Endodermal cell (in vitro differentiated cells): Measurements from ENCODE around the gene MYL11. TPM values are rescaled to one million over a fixed set of nuclear protein-coding genes. Genes with fewer than 3 reads are reported as not detected.
"Not testable (repeated sequence)": the region's sequence is repeated elsewhere in the genome, so short reads cannot be mapped to it uniquely, and the experiment has no call there.

Source experiments
- DNase-seq: peaks from one replicate; pipeline ENCODE4 v3.0.0-alpha.2; 2017
- H3K27ac ChIP-seq: 2 replicates; pipeline ENCODE4 v1.5.1; 2013; ENCODE audit warnings: mild to moderate bottlenecking, low read depth, low read length, moderate library complexity
- H3K27me3 ChIP-seq: 2 replicates; pipeline ENCODE4 v1.6.1; 2013; ENCODE audit warnings: mild to moderate bottlenecking, low read length, moderate library complexity; ENCODE audit not compliant: insufficient read depth, control insufficient read depth, poor library complexity, severe bottlenecking
- H3K36me3 ChIP-seq: 2 replicates; pipeline ENCODE4 v1.7.0; 2013; ENCODE audit warnings: mild to moderate bottlenecking, low read length, moderate library complexity; ENCODE audit not compliant: control insufficient read depth, insufficient read depth
- H3K4me1 ChIP-seq: one replicate; pipeline ENCODE4 v1.7.0; 2013; ENCODE audit warnings: low read length; ENCODE audit not compliant: control insufficient read depth, insufficient read depth
- H3K4me3 ChIP-seq: 2 replicates; pipeline ENCODE4 v1.5.1; 2013; ENCODE audit warnings: mild to moderate bottlenecking, low read length, moderate library complexity
- H3K9ac ChIP-seq: 2 replicates; pipeline ENCODE4 v1.6.1; 2013; ENCODE audit warnings: mild to moderate bottlenecking, low read length, moderate library complexity; ENCODE audit not compliant: poor library complexity, severe bottlenecking; ENCODE audit errors: extremely low read depth
- H3K9me3 ChIP-seq: 2 replicates; pipeline ENCODE4 v1.6.1; 2013; ENCODE audit warnings: mild to moderate bottlenecking, low read length, moderate library complexity; ENCODE audit not compliant: control insufficient read depth
- H3K27ac Mint-ChIP-seq: 2 replicates; pipeline ENCODE4 v1.8.0; 2020; ENCODE audit warnings: mixed read lengths
- H3K27me3 Mint-ChIP-seq: 2 replicates; pipeline ENCODE4 v1.8.0; 2021; ENCODE audit warnings: mild to moderate bottlenecking, mixed read lengths; ENCODE audit not compliant: insufficient read depth
- H3K36me3 Mint-ChIP-seq: 2 replicates; pipeline ENCODE4 v1.8.0; 2020; ENCODE audit warnings: low read depth, mixed read lengths
- H3K4me1 Mint-ChIP-seq: 2 replicates; pipeline ENCODE4 v1.8.0; 2020; ENCODE audit warnings: mixed read lengths
- H3K4me3 Mint-ChIP-seq: 2 replicates; pipeline ENCODE4 v1.8.0; 2020; ENCODE audit warnings: mild to moderate bottlenecking, moderate library complexity, mixed read lengths
- H3K9me3 Mint-ChIP-seq: 2 replicates; pipeline ENCODE4 v1.8.0; 2020; ENCODE audit warnings: mild to moderate bottlenecking, mixed read lengths
- CTCF ChIP-seq: fragments of 200-600 bp; sonication (generic); conservative IDR thresholded peaks from 2 replicates; pipeline ENCODE4 v1.5.0; 2021; ENCODE audit warnings: antibody characterized with exemption, mild to moderate bottlenecking
- WGBS, 2 experiments: methylation state at CpG; one replicate each; pipeline versions ENCODE4 v1.1.5 to v1.1.7; 2013; ENCODE audit warnings: missing lambda C conversion rate in 2 of 2, mixed read lengths in 1 of 2; ENCODE audit not compliant: insufficient coverage in 1 of 2, insufficient read length in 1 of 2; 5-methylcytosine and 5-hydroxymethylcytosine counted together
- total RNA-seq, 2 donors: library from RNA; stranded (reverse); fragmentation: NEBNext Ultra II Directional in 1 of 2; extraction: Animal tissue kit (Norgen Biotek cat#: 25700) in 1 of 2; gene quantifications; 2 replicates in 1 of 2; 3 replicates in 1 of 2; pipeline ENCODE4 v1.2.1, GENCODE V29; 2021

The MYL11 gene
- total RNA-seq, 2 donors from 2014 or later: 1.2 TPM; not detected in 1

- H3K9me3 ChIP-seq: no peaks in the 10 kb centered on the region
- H3K27ac Mint-ChIP-seq: no peak overlapping the region
- no peaks in the 10 kb centered on the region for H3K4me1 ChIP-seq
- TF ChIP-seq CTCF: no peak
- H3K4me3 Mint-ChIP-seq: peak overlapping the region; percentile 87
- H3K9ac ChIP-seq: no peak overlapping the region
- H3K27ac ChIP-seq: no peak overlapping the region
- peaks cover 11% of the 10 kb centered on the region for H3K4me1 Mint-ChIP-seq
- H3K27me3 Mint-ChIP-seq: peaks cover 1% of the 10 kb centered on the region
- WGBS, 2 experiments: 76 to 80% methylated on average over 14 to 17 of the region's 17 CpGs
- peak; percentile 52 for DNase-seq
- no peaks in the 10 kb centered on the region for H3K27me3 ChIP-seq
- peaks cover 2% of the 10 kb centered on the region for H3K36me3 Mint-ChIP-seq
- H3K4me3 ChIP-seq: peak overlapping the region; percentile 7
- no peaks in the 10 kb centered on the region for H3K9me3 Mint-ChIP-seq
- no peaks in the 10 kb centered on the region for H3K36me3 ChIP-seq
These were observed 38.8 kb upstream of the MYL11 start for GRCh38 chr16:30335598-30336474.

GRCh38 chr16:30337964-30338357 is 36.6 kb upstream of the MYL11 start:
- 91 to 94% methylated on average over 7 to 8 of the region's 10 CpGs for WGBS, 2 experiments
- not testable (repeated sequence) for H3K9me3 ChIP-seq, H3K27ac ChIP-seq, H3K4me1 ChIP-seq, H3K27me3 ChIP-seq, H3K4me3 ChIP-seq, H3K36me3 Mint-ChIP-seq, H3K36me3 ChIP-seq, H3K9me3 Mint-ChIP-seq, H3K27me3 Mint-ChIP-seq, H3K27ac Mint-ChIP-seq, H3K9ac ChIP-seq, H3K4me1 Mint-ChIP-seq, H3K4me3 Mint-ChIP-seq, DNase-seq

- not testable (repeated sequence) for H3K27ac Mint-ChIP-seq, H3K9me3 ChIP-seq, H3K4me3 ChIP-seq, H3K27me3 Mint-ChIP-seq, H3K27ac ChIP-seq, H3K4me1 ChIP-seq, H3K4me3 Mint-ChIP-seq, H3K9ac ChIP-seq, H3K36me3 ChIP-seq, H3K36me3 Mint-ChIP-seq, H3K27me3 ChIP-seq, H3K9me3 Mint-ChIP-seq, H3K4me1 Mint-ChIP-seq, DNase-seq
- WGBS, 2 experiments: 90 to 100% methylated on average over 2 to 3 of the region's 5 CpGs
These were observed 35.9 kb upstream of the MYL11 start for GRCh38 chr16:30338715-30339114.

GRCh38 chr16:30340621-30341020 is 34.0 kb upstream of the MYL11 start:
- peaks cover 6% of the 10 kb centered on the region for H3K4me1 Mint-ChIP-seq
- Histone ChIP-seq H3K9me3 (no peaks in the 10 kb centered on the region), H3K4me1 (no peaks in the 10 kb centered on the region), H3K9ac (no peak overlapping the region), H3K27me3 (no peaks in the 10 kb centered on the region), H3K36me3 (no peaks in the 10 kb centered on the region), H3K4me3 (no peak overlapping the region), H3K27ac (no peak overlapping the region)
- no peak overlapping the region for H3K27ac Mint-ChIP-seq
- DNase-seq: no peak
- H3K27me3 Mint-ChIP-seq: no peaks in the 10 kb centered on the region
- H3K36me3 Mint-ChIP-seq: peaks cover 2% of the 10 kb centered on the region
- no peak for TF ChIP-seq CTCF
- no peaks in the 10 kb centered on the region for H3K9me3 Mint-ChIP-seq
- WGBS, 2 experiments: 94 to 98% methylated on average over 13 of the region's 13 CpGs
- H3K4me3 Mint-ChIP-seq: no peak overlapping the region

- H3K36me3 ChIP-seq, DNase-seq, H3K9ac ChIP-seq, H3K27ac ChIP-seq, H3K27ac Mint-ChIP-seq, H3K9me3 Mint-ChIP-seq, H3K27me3 Mint-ChIP-seq, H3K4me1 Mint-ChIP-seq, H3K4me3 ChIP-seq, H3K4me1 ChIP-seq, H3K36me3 Mint-ChIP-seq, H3K9me3 ChIP-seq, H3K27me3 ChIP-seq, H3K4me3 Mint-ChIP-seq: not testable (repeated sequence)
- WGBS, 2 experiments: 89 to 96% methylated on average over 4 to 8 of the region's 8 CpGs
These were observed 32.6 kb upstream of the MYL11 start for GRCh38 chr16:30341971-30342370.
